Lower lobe of right lung (tissue), 2 donors: Measurements from ENCODE around the gene PTGDR. TPM values are rescaled to one million over a fixed set of nuclear protein-coding genes. Genes with fewer than 3 reads are reported as not detected.

Experiments used
- ATAC-seq, 2 donors: fragments of 200-7000 bp; cut with Tn5 transposase; one replicate each; pipeline ENCODE4 v1.9.1; 2020 to 2022; ENCODE audit warnings: mild to moderate bottlenecking in 2 of 2, moderate library complexity in 2 of 2
- DNase-seq: peaks from one replicate; pipeline ENCODE4 v3.0.0-alpha.2; 2020
- H3K27ac ChIP-seq: fragments of 200-600 bp; one replicate; pipeline ENCODE4 v1.8.0; 2022
- H3K27me3 ChIP-seq: fragments of 200-600 bp; one replicate; pipeline ENCODE4 v1.8.0; 2022; ENCODE audit warnings: low read depth
- H3K36me3 ChIP-seq: fragments of 200-600 bp; one replicate; pipeline ENCODE4 v1.8.0; 2022; ENCODE audit warnings: mild to moderate bottlenecking
- H3K4me1 ChIP-seq: fragments of 200-600 bp; one replicate; pipeline ENCODE4 v1.8.0; 2022
- H3K4me3 ChIP-seq: fragments of 200-600 bp; one replicate; pipeline ENCODE4 v1.8.0; 2022; ENCODE audit warnings: mild to moderate bottlenecking
- H3K9me3 ChIP-seq: fragments of 200-600 bp; one replicate; pipeline ENCODE4 v1.8.0; 2022
- CTCF ChIP-seq: fragments of 200-600 bp; IDR thresholded peaks from one replicate; pipeline ENCODE4 v1.8.0; 2022; ENCODE audit warnings: antibody characterized with exemption, mild to moderate bottlenecking
- intact Hi-C: fragments of 100-400 bp; cut with DNase I; formaldehyde crosslinking; loops from one replicate; pipeline ENCODE4 v1.11.0; 2022
- total RNA-seq: library from RNA; stranded (reverse); fragmentation: NEBNext Ultra II Directional; extraction: Animal tissue kit (Norgen Biotek cat#: 25700); gene quantifications from one replicate; pipeline ENCODE4 v1.2.1, GENCODE V29; 2021
- donor health status: DM: no; HTN: yes; CAD: no; lungs with severe emphysema.

Gene PTGDR
- total RNA-seq, 1 donor from 2014 or later = 2.2 TPM

GRCh38 chr14:52251724-52252123, 15.8 kb upstream of the PTGDR start:
- DNase-seq (no peak), ATAC-seq (no peak)
- Histone ChIP-seq H3K36me3 (no peaks in the 10 kb centered on the region), H3K4me1 (no peaks in the 10 kb centered on the region), H3K27me3 (no peaks in the 10 kb centered on the region), H3K9me3 (no peaks in the 10 kb centered on the region), H3K27ac (no peak overlapping the region), H3K4me3 (no peak overlapping the region)
- intact Hi-C loops = no loop called here
- no peak for TF ChIP-seq CTCF

GRCh38 chr14:52253503-52253902, 14.0 kb upstream of the PTGDR start:
- intact Hi-C loops = no loop called here
- H3K27ac ChIP-seq = no peak overlapping the region
- ATAC-seq (no peak), DNase-seq (no peak)
- no peak for TF ChIP-seq CTCF
- no peaks in the 10 kb centered on the region for H3K9me3 ChIP-seq
- no peak overlapping the region for H3K4me3 ChIP-seq
- H3K27me3 ChIP-seq = no peaks in the 10 kb centered on the region
- H3K4me1 ChIP-seq = no peaks in the 10 kb centered on the region
- no peaks in the 10 kb centered on the region for H3K36me3 ChIP-seq

GRCh38 chr14:52254086-52254485, 13.4 kb upstream of the PTGDR start:
- Histone ChIP-seq H3K27ac (no peak overlapping the region), H3K4me1 (no peaks in the 10 kb centered on the region), H3K27me3 (no peaks in the 10 kb centered on the region), H3K36me3 (no peaks in the 10 kb centered on the region), H3K9me3 (no peaks in the 10 kb centered on the region), H3K4me3 (no peak overlapping the region)
- DNase-seq (no peak), ATAC-seq (no peak)
- no peak for TF ChIP-seq CTCF
- intact Hi-C loops = no loop called here

- no peak for ATAC-seq
- no peak for TF ChIP-seq CTCF
- Histone ChIP-seq H3K36me3 (no peaks in the 10 kb centered on the region), H3K27me3 (no peaks in the 10 kb centered on the region), H3K27ac (no peak overlapping the region), H3K9me3 (no peaks in the 10 kb centered on the region), H3K4me3 (no peak overlapping the region), H3K4me1 (no peaks in the 10 kb centered on the region)
- no peak for DNase-seq
- intact Hi-C loops = no loop called here
Observed at GRCh38 chr14:52258783-52259182, 8.7 kb upstream of the PTGDR start.

GRCh38 chr14:52259434-52259833, 8.1 kb upstream of the PTGDR start:
- H3K27ac ChIP-seq = no peak overlapping the region
- H3K9me3 ChIP-seq = no peaks in the 10 kb centered on the region
- intact Hi-C loops = no loop called here
- no peaks in the 10 kb centered on the region for H3K4me1 ChIP-seq
- no peak overlapping the region for H3K4me3 ChIP-seq
- no peak for TF ChIP-seq CTCF
- H3K27me3 ChIP-seq = no peaks in the 10 kb centered on the region
- DNase-seq (no peak), ATAC-seq (no peak)
- no peaks in the 10 kb centered on the region for H3K36me3 ChIP-seq

GRCh38 chr14:52262600-52262999, 4.9 kb upstream of the PTGDR start:
- Histone ChIP-seq H3K27ac (no peak overlapping the region), H3K36me3 (no peaks in the 10 kb centered on the region), H3K27me3 (peaks cover 12% of the 10 kb centered on the region), H3K9me3 (no peaks in the 10 kb centered on the region), H3K4me3 (no peak overlapping the region), H3K4me1 (peaks cover 5% of the 10 kb centered on the region)
- DNase-seq (no peak), ATAC-seq (no peak)
- TF ChIP-seq CTCF = no peak
- intact Hi-C loops = no loop called here
